Left lung (tissue), 14 donors: ENCODE measurements around the gene ZNF100. TPM values are rescaled to one million over a fixed set of nuclear protein-coding genes. Genes with fewer than 3 reads are reported as not detected.
"Not testable (repeated sequence)": the region's sequence is repeated elsewhere in the genome, so short reads cannot be mapped to it uniquely, and the experiment has no call there.

Source experiments
- ATAC-seq: fragments of 200-7000 bp; cut with Tn5 transposase; one replicate; pipeline ENCODE4 v1.9.1; 2020; ENCODE audit warnings: moderate library complexity
- DNase-seq, 4 donors: peaks; one replicate each; pipeline ENCODE4 v3.0.0-alpha.2; 2013 to 2020
- H3K27ac ChIP-seq, 2 donors: fragments of 200-600 bp; sonication (generic) in 1 of 2; one replicate each; pipeline versions ENCODE4 v1.5.0 to v1.8.0; 2020 to 2021
- H3K27me3 ChIP-seq, 2 donors: fragments of 200-600 bp; sonication (generic) in 1 of 2; one replicate each; pipeline versions ENCODE4 v1.5.0 to v1.8.0; 2020 to 2021
- H3K36me3 ChIP-seq, 2 donors: fragments of 200-600 bp; sonication (generic) in 1 of 2; one replicate each; pipeline versions ENCODE4 v1.5.0 to v1.8.0; 2020 to 2021
- H3K4me1 ChIP-seq, 2 donors: fragments of 200-600 bp; one replicate each; pipeline ENCODE4 v1.8.0; 2021
- H3K4me3 ChIP-seq, 2 donors: fragments of 200-600 bp; sonication (generic) in 1 of 2; one replicate each; pipeline versions ENCODE4 v1.5.0 to v1.8.0; 2020 to 2021; ENCODE audit warnings: mild to moderate bottlenecking in 1 of 2
- H3K9me3 ChIP-seq, 2 donors: fragments of 200-600 bp; sonication (generic) in 1 of 2; one replicate each; pipeline versions ENCODE4 v1.5.0 to v1.8.0; 2020 to 2021
- intact Hi-C, 2 donors: fragments of 100-400 bp; cut with DNase I; formaldehyde crosslinking; loops; one replicate each; pipeline versions ENCODE4 v1.11.2 to v1.14.2; 2022
- long read RNA-seq, 12 donors: library from polyadenylated mRNA in 2 of 12; unstranded in 2 of 12; transcript quantifications; one replicate each; pipeline ENCODE4 v2.0.0 and lab custom pipeline, GENCODE V29; 2019 to 2026
- polyA plus RNA-seq, 6 donors: library from polyadenylated mRNA; unstranded; fragments of 120-200 nt; gene quantifications; one replicate each; pipeline ENCODE4 v1.2.1, GENCODE V29; 2013; ENCODE audit not compliant: insufficient read length in 6 of 6
- total RNA-seq, 2 donors: library from RNA; stranded (reverse); fragmentation: NEBNext Ultra II Directional; extraction: Animal tissue kit (Norgen Biotek cat#: 25700); gene quantifications; one replicate each; pipeline ENCODE4 v1.2.1, GENCODE V29; 2021
- TF ChIP-seq, protein P1 (sequence below), 2 donors: fragments of 200-600 bp; sonication (generic) in 1 of 2; IDR thresholded peaks; one replicate each; pipeline versions ENCODE4 v1.5.0 to v1.8.0; 2021; ENCODE audit warnings: antibody characterized with exemption in 2 of 2
- donor health status: DM: no; HTN: yes; CAD: no.
- donor health status: DM: no; HTN: no; CAD: no.

Gene ZNF100
- total RNA-seq = 10 to 100 TPM in 1 of 2 donors, 1 to 10 TPM in 1; 8.5 to 12.4 TPM
- 10 to 100 TPM; 14.2 to 22.0 (median 15.9) TPM for polyA plus RNA-seq
- long read RNA-seq, donor 1, full-length matches to known transcripts = 1 of 1 reads
- long read RNA-seq, donor 1, partial matches to known transcripts = 0 of 1 reads
- long read RNA-seq, donor 1, other reads (novel, unspliced or antisense) = 0 of 1 reads
- long read RNA-seq, donor 2, full-length matches to known transcripts = 7 of 7 reads
- long read RNA-seq, donor 2, partial matches to known transcripts = 0 of 7 reads
- long read RNA-seq, donor 2, other reads (novel, unspliced or antisense) = 0 of 7 reads
- long read RNA-seq, donor 3, full-length matches to known transcripts = 4 of 4 reads
- long read RNA-seq, donor 3, partial matches to known transcripts = 0 of 4 reads
- long read RNA-seq, donor 3, other reads (novel, unspliced or antisense) = 0 of 4 reads
- long read RNA-seq, donor 4, partial matches to known transcripts = 0 of 2 reads
- long read RNA-seq, donor 4, other reads (novel, unspliced or antisense) = 2 of 2 reads
- long read RNA-seq, donor 5, full-length matches to known transcripts = 5 of 5 reads
- long read RNA-seq, donor 5, partial matches to known transcripts = 0 of 5 reads
- long read RNA-seq, donor 5, other reads (novel, unspliced or antisense) = 0 of 5 reads
- long read RNA-seq, donor 6 = 0 reads
- long read RNA-seq, donor 7 = 0 reads
- long read RNA-seq, donor 8, full-length matches to known transcripts = 2 of 2 reads
- long read RNA-seq, donor 8, partial matches to known transcripts = 0 of 2 reads
- long read RNA-seq, donor 8, other reads (novel, unspliced or antisense) = 0 of 2 reads
- long read RNA-seq, donor 9 = 0 reads
- long read RNA-seq, donor 10, full-length matches to known transcripts = 1 of 2 reads
- long read RNA-seq, donor 10, partial matches to known transcripts = 1 of 2 reads
- long read RNA-seq, donor 10, other reads (novel, unspliced or antisense) = 0 of 2 reads
- long read RNA-seq, donor 11 = 0 reads
- long read RNA-seq, donor 12 = 0 reads

DNA sequence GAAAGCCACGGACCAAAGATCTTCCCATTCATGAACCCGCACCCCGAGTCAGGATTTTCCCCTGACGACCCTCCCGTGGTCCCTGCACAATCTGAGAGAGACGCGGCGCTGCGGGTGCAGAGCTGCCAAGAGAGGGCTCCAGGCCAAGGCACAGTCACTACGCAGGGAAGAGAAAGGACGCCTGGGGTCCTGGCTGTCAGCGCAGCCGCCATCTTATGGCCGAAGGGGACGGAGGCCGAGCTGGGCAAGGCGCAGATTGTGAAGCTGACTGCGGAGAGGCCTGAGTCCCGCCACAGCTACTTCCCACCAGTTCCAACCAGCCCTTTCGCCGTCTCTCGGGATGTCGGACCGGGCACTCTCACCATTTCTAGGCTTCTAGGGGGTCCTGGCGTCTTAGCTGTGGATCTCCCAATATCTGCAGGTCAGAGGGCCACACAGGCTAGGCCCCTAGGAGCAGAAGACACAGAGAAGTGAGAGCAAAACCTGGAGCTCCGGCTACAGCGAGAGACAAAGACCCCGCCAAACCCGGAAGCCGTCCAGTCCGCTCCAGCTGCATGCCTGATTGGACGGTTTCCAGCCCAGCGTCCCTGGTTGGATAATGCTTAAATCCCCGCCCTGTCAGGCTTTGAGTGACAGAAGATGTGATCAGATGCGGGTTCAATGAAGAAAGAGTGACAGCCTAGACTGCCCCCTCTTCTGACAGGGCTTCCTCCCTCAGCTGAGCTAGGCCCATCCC lies at the start of gene ZNF100:
TSS of gene ZNF100 (minus strand) at position 515 of the 736 bp plus-strand sequence. CDS start at position 365, 150 bp downstream.
- intact Hi-C loops = no loop called here

DNA sequence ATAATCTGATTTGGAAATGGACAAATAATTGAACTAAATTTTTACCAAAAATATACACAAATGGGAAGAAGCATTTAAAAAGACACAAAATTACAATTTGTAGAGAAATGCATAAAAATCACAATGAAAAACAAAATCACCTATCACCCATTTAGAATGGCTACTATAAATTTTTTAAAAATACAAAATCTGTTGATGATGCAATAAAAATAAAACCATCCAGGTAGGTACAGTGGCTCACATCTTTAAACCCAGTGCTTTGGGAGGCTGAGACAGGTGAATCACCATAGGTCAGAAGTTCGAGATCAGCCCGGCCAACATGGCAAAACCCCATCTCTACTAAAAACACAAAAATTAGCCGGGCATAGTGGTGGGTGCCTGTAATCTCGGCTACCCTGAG lies 45.1 kb upstream of the ZNF100 start:
- peaks cover 5 to 99% of the 10 kb centered on the region in 2 donors for H3K36me3 ChIP-seq
- ATAC-seq = no peak
- intact Hi-C loops = no loop called here

More for the DNA sequence above, at the start of gene ZNF100:
- Histone ChIP-seq H3K4me1 (peaks cover 9 to 11% of the 10 kb centered on the region in 2 donors), H3K4me3 (peak within 1 kb of the TSS; percentile 72 to 88), H3K27ac (peak within 1 kb of the TSS; percentile 88 to 91), H3K27me3 (no peaks in the 10 kb centered on the region), H3K9me3 (no peaks in the 10 kb centered on the region), H3K36me3 (peaks cover 0 to 23% of the 10 kb centered on the region in 2 donors)
- TF ChIP-seq, protein P1, sequence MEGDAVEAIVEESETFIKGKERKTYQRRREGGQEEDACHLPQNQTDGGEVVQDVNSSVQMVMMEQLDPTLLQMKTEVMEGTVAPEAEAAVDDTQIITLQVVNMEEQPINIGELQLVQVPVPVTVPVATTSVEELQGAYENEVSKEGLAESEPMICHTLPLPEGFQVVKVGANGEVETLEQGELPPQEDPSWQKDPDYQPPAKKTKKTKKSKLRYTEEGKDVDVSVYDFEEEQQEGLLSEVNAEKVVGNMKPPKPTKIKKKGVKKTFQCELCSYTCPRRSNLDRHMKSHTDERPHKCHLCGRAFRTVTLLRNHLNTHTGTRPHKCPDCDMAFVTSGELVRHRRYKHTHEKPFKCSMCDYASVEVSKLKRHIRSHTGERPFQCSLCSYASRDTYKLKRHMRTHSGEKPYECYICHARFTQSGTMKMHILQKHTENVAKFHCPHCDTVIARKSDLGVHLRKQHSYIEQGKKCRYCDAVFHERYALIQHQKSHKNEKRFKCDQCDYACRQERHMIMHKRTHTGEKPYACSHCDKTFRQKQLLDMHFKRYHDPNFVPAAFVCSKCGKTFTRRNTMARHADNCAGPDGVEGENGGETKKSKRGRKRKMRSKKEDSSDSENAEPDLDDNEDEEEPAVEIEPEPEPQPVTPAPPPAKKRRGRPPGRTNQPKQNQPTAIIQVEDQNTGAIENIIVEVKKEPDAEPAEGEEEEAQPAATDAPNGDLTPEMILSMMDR (IDR thresholded peaks at IDR 0.05) = no peak
- peak; percentile 93 to 96 (median 93) for DNase-seq
- ATAC-seq = peak; percentile 96

DNA sequence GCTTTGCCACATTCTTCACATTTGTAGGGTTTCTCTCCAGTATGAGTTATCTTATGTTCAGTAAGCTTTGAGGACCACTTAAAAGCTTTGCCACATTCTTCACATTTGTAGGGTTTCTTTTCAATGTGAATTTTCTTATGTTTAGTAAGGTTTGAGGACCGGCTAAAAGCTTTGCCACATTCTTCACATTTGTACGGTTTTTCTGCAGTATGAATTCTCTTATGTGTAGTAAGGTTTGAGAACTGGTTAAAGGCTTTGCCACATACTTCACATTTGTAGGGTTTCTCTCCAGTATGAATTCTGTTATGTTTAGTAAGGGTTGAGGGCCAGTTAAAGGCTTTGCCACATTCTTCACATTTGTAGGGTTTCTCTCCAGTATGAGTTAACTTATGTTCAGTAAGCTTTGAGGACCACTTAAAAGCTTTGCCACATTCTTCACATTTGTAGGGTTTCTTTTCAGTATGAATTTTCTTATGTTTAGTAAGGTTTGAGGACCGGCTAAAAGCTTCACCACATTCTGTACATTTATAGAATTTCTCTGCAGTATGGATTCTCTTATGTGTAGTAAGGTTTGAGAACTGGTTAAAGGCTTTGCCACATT lies 41.1 kb upstream of the ZNF100 start:
- ATAC-seq, H3K4me3 ChIP-seq, intact Hi-C loops, H3K27ac ChIP-seq, H3K27me3 ChIP-seq, DNase-seq, H3K4me1 ChIP-seq: not testable (repeated sequence)
- peaks cover 21 to 100% of the 10 kb centered on the region in 2 donors for H3K9me3 ChIP-seq
- peaks cover 0 to 65% of the 10 kb centered on the region in 2 donors for H3K36me3 ChIP-seq

More for the DNA sequence above, 45.1 kb upstream of the ZNF100 start:
- Histone ChIP-seq H3K4me3 (no peak overlapping the region), H3K27ac (no peak overlapping the region), H3K4me1 (no peaks in the 10 kb centered on the region), H3K27me3 (no peaks in the 10 kb centered on the region), H3K9me3 (peaks cover 21 to 100% of the 10 kb centered on the region in 2 donors)
- TF ChIP-seq, protein P1 (IDR thresholded peaks at IDR 0.05) = no peak
- DNase-seq = no peak

DNA sequence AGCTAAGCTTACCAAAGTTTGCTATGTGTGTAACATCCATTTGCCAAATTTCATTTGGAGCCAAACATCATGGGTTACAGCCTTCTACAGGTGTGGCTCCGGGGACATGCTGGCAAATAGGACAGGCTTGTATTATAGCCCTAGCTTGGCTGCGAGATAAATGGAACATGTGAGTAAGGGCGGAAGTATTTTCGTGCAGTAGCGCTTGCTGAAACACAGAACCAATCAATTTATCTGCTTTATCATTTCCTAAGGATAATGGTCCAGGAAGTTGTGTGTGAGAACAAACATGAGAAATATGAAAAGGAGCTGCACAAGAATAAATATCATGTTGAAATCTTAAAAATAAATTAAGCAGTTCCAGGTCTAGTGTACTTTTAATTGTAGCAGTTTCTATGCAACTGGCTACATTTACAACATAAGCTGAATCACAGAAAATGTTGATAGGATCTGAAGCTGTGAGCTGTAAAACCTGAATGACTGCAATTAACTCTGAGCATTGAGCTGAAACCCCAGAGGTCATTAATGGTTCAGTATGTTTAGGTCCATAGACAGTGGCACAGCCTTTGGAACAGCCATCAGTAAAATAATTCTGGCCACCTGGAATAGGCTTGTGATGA lies 22.2 kb upstream of the ZNF100 start:
- DNase-seq = no peak
- intact Hi-C loops = no loop called here
- TF ChIP-seq, protein P1 (IDR thresholded peaks at IDR 0.05) = no peak

More for the DNA sequence above, 22.2 kb upstream of the ZNF100 start:
- no peaks in the 10 kb centered on the region for H3K27me3 ChIP-seq
- H3K9me3 ChIP-seq = peaks cover 0 to 54% of the 10 kb centered on the region in 2 donors
- H3K4me1 ChIP-seq = no peaks in the 10 kb centered on the region
- no peak overlapping the region for H3K4me3 ChIP-seq
- H3K36me3 ChIP-seq = no peaks in the 10 kb centered on the region
- no peak overlapping the region for H3K27ac ChIP-seq
- no peak for ATAC-seq
